Measurements from ENCODE around the gene COL5A1.

DNA sequence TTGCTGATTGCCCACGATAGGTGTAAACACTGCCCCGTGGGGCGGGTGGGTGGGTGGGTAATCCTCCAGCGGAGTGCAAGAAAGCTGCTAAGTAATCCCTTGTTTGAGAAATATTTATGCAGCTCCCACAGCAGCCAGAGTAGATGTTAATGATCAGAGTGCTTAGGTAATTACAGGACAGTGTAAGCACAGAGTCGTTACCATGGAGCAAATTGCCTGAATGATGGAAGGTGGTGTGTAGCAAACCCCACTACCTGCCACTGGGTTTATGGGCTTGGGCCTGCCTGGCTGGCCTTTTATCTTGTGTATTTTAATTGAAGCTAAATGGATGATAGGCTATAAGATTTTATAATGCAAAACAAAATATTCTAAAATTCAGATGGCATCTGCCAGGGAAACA, 110.0 kb downstream of the COL5A1 start:
- TF ChIP-seq POLR2AphosphoS5 (IDR thresholded peaks at IDR 0.05; ENCODE audit: low read depth), result no peak
- TF ChIP-seq, protein P1, sequence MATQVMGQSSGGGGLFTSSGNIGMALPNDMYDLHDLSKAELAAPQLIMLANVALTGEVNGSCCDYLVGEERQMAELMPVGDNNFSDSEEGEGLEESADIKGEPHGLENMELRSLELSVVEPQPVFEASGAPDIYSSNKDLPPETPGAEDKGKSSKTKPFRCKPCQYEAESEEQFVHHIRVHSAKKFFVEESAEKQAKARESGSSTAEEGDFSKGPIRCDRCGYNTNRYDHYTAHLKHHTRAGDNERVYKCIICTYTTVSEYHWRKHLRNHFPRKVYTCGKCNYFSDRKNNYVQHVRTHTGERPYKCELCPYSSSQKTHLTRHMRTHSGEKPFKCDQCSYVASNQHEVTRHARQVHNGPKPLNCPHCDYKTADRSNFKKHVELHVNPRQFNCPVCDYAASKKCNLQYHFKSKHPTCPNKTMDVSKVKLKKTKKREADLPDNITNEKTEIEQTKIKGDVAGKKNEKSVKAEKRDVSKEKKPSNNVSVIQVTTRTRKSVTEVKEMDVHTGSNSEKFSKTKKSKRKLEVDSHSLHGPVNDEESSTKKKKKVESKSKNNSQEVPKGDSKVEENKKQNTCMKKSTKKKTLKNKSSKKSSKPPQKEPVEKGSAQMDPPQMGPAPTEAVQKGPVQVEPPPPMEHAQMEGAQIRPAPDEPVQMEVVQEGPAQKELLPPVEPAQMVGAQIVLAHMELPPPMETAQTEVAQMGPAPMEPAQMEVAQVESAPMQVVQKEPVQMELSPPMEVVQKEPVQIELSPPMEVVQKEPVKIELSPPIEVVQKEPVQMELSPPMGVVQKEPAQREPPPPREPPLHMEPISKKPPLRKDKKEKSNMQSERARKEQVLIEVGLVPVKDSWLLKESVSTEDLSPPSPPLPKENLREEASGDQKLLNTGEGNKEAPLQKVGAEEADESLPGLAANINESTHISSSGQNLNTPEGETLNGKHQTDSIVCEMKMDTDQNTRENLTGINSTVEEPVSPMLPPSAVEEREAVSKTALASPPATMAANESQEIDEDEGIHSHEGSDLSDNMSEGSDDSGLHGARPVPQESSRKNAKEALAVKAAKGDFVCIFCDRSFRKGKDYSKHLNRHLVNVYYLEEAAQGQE (IDR thresholded peaks at IDR 0.05; ENCODE audit: insufficient replicate concordance, low read depth), result no peak

Measured in HL-60 (cell line).